Ishikawa (cell line): ENCODE measurements around the gene SCRG1.

Experiments
- CEBPB ChIP-seq: IDR thresholded peaks from 2 replicates; pipeline ENCODE4 v1.6.1; 2012
- CREB1 ChIP-seq: IDR thresholded peaks from 2 replicates; pipeline ENCODE4 v1.6.1; 2012; ENCODE audit warnings: low read depth
- EP300 ChIP-seq: IDR thresholded peaks from 2 replicates; pipeline ENCODE4 v1.6.1; 2012; ENCODE audit warnings: borderline replicate concordance
- FOXM1 ChIP-seq: IDR thresholded peaks from 2 replicates; pipeline ENCODE4 v1.6.1; 2012; ENCODE audit warnings: low read depth, borderline replicate concordance
- NFIC ChIP-seq: IDR thresholded peaks from 2 replicates; pipeline ENCODE4 v1.6.1; 2012
- RAD21 ChIP-seq: IDR thresholded peaks from 2 replicates; pipeline ENCODE4 v1.6.1; 2012; ENCODE audit warnings: low read depth
- TAF1 ChIP-seq: IDR thresholded peaks from 2 replicates; pipeline ENCODE4 v1.6.1; 2012; ENCODE audit warnings: low read depth, mild to moderate bottlenecking
- TCF12 ChIP-seq: IDR thresholded peaks from 2 replicates; pipeline ENCODE4 v1.6.1; 2012; ENCODE audit warnings: low read depth
- TEAD4 ChIP-seq: IDR thresholded peaks from 2 replicates; pipeline ENCODE4 v1.6.1; 2012
- YY1 ChIP-seq: IDR thresholded peaks from 2 replicates; pipeline ENCODE4 v1.6.1; 2012; ENCODE audit warnings: low read depth
- ZBTB7A ChIP-seq: IDR thresholded peaks from 2 replicates; pipeline ENCODE4 v1.6.1; 2012; ENCODE audit warnings: low read depth
- TF ChIP-seq, protein P1 (sequence below): IDR thresholded peaks from 2 replicates; pipeline ENCODE4 v1.6.1; 2012; ENCODE audit warnings: low read depth, mild to moderate bottlenecking
- TF ChIP-seq, protein P2 (sequence below): IDR thresholded peaks from 2 replicates; pipeline ENCODE4 v1.6.1; 2012
- TF ChIP-seq, protein P3 (sequence below): IDR thresholded peaks from 2 replicates; pipeline ENCODE4 v1.6.1; 2012

DNA sequence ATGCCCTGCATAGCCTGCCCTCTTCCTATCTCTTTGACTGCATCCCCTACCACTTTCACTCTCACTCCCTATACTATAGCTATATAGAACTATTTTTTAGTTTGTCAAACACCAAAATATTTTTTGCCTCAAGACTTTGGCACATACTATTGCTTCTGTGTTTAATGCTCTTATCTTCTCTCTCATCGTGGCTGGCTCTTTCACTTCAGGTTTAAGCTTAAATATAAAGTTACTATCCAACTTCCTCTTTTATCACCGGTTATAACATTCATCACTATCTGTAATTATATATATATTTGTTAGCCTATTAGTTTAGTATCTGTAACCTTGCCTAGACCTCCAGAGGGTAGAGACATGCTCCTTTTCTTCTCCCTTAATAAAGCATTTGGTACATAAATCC, 53.3 kb downstream of the SCRG1 start:
- no peak for TF ChIP-seq EP300
- TF ChIP-seq ZBTB7A: no peak
- TF ChIP-seq RAD21: no peak
- TF ChIP-seq, protein P1, sequence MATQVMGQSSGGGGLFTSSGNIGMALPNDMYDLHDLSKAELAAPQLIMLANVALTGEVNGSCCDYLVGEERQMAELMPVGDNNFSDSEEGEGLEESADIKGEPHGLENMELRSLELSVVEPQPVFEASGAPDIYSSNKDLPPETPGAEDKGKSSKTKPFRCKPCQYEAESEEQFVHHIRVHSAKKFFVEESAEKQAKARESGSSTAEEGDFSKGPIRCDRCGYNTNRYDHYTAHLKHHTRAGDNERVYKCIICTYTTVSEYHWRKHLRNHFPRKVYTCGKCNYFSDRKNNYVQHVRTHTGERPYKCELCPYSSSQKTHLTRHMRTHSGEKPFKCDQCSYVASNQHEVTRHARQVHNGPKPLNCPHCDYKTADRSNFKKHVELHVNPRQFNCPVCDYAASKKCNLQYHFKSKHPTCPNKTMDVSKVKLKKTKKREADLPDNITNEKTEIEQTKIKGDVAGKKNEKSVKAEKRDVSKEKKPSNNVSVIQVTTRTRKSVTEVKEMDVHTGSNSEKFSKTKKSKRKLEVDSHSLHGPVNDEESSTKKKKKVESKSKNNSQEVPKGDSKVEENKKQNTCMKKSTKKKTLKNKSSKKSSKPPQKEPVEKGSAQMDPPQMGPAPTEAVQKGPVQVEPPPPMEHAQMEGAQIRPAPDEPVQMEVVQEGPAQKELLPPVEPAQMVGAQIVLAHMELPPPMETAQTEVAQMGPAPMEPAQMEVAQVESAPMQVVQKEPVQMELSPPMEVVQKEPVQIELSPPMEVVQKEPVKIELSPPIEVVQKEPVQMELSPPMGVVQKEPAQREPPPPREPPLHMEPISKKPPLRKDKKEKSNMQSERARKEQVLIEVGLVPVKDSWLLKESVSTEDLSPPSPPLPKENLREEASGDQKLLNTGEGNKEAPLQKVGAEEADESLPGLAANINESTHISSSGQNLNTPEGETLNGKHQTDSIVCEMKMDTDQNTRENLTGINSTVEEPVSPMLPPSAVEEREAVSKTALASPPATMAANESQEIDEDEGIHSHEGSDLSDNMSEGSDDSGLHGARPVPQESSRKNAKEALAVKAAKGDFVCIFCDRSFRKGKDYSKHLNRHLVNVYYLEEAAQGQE: no peak
- no peak for TF ChIP-seq YY1
- TF ChIP-seq TCF12: no peak
- TF ChIP-seq, protein P2, sequence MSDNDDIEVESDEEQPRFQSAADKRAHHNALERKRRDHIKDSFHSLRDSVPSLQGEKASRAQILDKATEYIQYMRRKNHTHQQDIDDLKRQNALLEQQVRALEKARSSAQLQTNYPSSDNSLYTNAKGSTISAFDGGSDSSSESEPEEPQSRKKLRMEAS: no peak
- no peak for TF ChIP-seq TEAD4
- TF ChIP-seq TAF1: no peak
- TF ChIP-seq CREB1: no peak
- TF ChIP-seq, protein P3, sequence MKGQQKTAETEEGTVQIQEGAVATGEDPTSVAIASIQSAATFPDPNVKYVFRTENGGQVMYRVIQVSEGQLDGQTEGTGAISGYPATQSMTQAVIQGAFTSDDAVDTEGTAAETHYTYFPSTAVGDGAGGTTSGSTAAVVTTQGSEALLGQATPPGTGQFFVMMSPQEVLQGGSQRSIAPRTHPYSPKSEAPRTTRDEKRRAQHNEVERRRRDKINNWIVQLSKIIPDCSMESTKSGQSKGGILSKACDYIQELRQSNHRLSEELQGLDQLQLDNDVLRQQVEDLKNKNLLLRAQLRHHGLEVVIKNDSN: no peak
- TF ChIP-seq CEBPB: no peak
- no peak for TF ChIP-seq NFIC
- no peak for TF ChIP-seq FOXM1
